GM12864 (cell line): ENCODE measurements around the gene TMEM30A.

Experiments
- DNase-seq: peaks from one replicate; pipeline ENCODE4 v3.0.0-alpha.2; 2011; ENCODE audit warnings: low read depth
- H3K4me3 ChIP-seq: 2 replicates; pipeline ENCODE4 v1.5.1; 2011; ENCODE audit warnings: mild to moderate bottlenecking, low read depth, low read length, control low read depth
- TF ChIP-seq, protein P1 (sequence below): IDR thresholded peaks from 2 replicates; pipeline ENCODE4 v1.5.1; 2011; ENCODE audit warnings: low read depth, mild to moderate bottlenecking, moderate library complexity, low read length, control low read depth, inconsistent platforms; ENCODE audit errors: missing control alignments

Gene TMEM30A

DNA sequence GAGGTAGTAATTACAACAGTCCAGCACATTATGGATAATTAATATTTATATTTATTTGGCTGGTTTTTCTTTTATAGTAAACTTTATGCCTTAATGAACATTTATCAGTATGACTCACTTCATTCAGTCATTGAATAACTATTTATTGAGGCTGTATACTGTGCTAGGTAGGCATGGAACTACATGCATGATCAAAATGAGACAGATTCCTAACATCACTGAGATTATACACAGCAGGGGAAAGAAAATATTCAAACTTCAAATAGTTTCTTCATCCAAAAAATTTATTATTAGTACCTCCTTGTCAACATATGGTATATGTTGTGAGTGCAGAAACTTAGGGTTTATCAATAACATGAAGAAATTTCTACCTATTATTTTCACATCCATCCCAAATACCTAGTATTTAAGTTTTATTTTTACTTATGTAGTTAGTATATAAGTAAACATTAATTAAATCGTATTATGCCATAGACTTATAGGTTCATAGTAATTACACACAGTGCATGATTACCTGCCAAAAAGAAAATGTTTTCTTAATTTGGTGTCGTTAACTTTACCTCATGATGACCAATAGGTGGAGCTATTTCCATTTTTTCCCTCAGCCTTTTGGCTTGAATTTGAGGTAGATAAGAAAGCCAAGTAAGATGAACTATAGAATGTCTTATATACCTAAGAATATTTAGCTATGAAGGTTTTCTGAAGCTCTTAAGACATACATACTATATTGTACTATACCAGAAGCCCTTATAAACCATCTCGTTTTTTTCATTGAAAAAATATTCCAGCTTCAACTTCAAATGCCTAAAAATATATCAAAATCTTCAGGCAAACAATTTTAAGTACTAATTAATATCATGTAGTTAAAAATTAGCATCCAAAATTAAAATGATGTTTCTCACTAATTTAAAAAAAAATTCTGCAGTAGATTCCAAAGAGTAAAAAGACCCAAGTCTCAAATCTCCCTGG lies 12.5 kb upstream of the TMEM30A start:
- TF ChIP-seq, protein P1, sequence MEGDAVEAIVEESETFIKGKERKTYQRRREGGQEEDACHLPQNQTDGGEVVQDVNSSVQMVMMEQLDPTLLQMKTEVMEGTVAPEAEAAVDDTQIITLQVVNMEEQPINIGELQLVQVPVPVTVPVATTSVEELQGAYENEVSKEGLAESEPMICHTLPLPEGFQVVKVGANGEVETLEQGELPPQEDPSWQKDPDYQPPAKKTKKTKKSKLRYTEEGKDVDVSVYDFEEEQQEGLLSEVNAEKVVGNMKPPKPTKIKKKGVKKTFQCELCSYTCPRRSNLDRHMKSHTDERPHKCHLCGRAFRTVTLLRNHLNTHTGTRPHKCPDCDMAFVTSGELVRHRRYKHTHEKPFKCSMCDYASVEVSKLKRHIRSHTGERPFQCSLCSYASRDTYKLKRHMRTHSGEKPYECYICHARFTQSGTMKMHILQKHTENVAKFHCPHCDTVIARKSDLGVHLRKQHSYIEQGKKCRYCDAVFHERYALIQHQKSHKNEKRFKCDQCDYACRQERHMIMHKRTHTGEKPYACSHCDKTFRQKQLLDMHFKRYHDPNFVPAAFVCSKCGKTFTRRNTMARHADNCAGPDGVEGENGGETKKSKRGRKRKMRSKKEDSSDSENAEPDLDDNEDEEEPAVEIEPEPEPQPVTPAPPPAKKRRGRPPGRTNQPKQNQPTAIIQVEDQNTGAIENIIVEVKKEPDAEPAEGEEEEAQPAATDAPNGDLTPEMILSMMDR: peak; percentile 46
- DNase-seq: no peak
- H3K4me3 ChIP-seq: no peak overlapping the region

DNA sequence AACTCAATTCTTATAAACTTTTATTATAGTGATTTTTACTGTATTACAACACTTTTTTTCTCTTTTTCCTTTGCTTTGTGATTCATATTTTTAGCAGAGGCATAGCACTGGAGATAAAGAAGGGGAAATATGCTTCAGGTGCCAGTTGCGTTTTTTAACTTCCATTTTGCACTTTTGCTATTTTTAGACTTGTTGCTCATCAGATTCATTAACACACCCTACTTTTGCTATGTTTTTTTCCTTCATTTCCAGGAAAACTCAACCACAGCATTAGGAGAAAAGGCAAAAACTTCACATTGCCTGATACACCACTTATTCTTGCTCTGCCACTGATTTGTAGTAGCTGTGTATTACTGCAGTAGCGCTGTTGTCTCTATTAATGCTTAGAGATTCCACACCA lies 8.0 kb upstream of the TMEM30A start:
- no peak for DNase-seq
- TF ChIP-seq, protein P1: no peak
- H3K4me3 ChIP-seq: no peak overlapping the region

DNA sequence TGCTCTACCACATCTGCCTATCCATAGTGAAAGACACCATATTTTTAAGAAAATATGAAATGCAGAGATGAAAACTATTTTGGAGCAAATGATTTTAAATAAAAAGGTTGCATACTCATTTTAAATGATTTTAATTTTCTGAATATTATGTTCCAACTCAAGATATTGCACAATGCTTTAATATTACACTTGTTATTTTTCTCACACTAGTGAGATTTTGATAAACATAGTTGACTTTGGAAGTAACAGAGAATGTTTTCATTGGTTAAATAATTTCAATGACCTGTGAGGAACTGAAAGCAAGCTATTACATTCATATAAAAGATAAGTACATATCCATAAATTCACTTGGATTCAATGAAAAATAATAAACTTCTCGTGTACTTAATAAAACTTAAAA lies 7.2 kb upstream of the TMEM30A start:
- DNase-seq: no peak
- TF ChIP-seq, protein P1: no peak

DNA sequence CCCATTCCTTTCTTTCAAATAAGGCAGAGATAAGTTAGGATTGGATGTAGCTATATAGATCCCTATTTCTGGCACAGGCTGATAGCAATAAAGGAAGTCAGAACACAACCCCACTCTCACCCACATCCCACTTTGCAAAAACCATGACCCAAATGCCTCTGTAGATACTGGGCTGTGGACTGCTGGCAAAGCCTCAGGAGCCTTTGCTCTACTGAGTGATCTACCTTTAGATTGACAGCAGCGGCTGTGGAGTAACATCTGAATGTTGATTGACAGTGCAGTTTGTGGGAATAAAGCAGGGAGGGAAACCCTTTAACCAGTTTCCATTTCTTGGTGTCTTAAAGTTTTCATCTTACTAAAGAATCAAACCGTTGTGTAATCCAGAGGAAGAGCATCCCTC lies 6.7 kb upstream of the TMEM30A start:
- TF ChIP-seq, protein P1: no peak
- DNase-seq: no peak
- no peak overlapping the region for H3K4me3 ChIP-seq

More for the DNA sequence above, 7.2 kb upstream of the TMEM30A start:
- no peak overlapping the region for H3K4me3 ChIP-seq

DNA sequence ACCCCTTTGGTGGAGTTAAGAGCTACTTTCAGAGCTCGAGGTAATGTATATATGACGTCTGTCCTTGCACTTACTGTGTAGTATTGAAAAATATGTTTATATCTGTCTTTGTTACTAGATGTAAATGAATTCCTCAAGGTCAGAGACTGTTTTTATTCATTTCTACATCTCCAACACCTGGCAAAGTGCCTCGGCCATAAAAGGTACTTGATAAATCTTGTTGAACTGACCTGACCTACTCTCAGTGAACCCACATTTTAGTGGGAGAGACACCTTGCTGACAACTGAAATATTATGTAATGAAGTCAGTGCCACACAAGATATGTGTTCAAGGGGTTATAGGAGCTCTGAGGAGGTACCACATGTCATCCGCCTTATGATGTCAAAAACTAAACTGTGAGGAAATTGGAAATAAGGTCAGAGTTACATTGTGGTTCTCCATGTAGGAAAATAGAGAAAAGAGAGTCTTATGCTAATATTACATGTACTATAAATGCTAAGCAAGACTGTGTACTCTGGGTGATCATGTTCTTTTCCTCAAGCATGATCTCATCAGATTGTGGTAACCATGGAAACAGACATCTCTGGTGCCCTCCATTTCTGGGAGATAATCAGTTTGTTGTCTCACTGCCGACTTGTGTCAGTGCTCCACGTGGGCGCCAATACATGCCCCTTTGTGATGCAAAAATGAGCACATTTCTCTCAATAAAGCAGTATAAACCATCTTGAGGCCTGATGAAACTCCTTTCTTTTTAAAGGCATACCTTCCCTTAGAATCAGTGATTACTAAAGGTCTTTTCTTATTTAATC lies 5.7 kb upstream of the TMEM30A start:
- H3K4me3 ChIP-seq: no peak overlapping the region
- no peak for DNase-seq
- TF ChIP-seq, protein P1: no peak

DNA sequence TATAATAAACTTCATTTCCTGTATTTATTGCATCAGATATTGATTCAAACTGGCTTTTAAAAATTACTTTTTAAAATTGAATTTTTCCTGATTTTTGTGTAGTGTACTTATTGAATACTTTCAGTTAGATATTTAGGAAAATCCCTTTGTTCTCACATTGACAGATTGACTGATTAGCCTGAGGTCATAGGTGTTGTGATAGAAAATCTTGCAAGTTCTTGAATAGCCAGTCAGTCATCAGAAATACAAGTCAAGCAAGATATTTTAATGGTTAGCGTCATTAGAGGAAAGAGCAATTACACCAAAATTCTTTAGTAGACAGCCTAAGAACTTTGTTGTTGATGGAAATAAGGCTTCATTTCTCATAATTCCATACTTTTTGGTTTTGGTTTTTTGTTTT lies 3.4 kb upstream of the TMEM30A start:
- no peak for DNase-seq
- TF ChIP-seq, protein P1: no peak
- H3K4me3 ChIP-seq: no peak overlapping the region
